ENCODE measurements around the gene PCNX2.

DNA sequence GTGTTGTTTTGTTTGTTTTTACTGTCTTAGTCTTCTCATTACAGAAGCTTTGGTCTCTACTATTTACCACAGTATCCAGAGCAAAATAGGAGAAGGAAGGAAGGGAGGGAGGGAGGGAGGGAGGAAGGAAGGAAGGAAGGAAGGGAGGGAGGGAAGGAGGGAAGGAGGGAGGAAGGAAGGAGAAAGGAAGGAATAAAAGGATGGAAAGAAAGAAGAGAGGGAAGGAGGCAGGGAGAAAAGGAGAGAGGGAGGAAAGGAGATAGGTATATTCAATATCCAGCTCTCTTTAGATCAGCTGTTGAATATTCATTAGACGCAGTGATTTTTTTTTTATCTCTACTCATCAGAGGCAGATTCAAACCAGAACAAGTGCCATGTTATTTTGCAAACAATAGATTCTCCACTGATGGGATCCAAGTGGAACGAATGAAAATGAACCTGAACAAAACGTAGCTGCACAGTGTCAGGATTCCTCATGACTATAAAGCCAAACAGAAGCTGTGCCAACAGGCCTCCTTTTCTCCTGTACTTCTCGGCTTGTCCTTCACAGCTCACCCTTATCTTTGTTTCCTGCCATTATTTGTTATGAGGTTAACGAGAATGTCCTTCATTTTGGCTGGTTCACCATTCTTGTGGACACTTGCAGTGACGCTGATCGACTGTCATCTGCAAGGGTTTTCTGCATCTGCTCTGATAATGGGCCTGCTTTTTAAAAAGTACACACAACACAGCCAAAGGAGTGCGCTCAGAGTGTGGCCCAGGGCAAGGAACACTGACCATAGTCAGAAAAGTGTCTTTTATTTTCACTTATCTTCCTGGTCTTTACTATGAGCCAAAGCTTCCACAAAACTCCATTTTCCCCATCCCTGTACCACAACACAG is 352.9 kb downstream of the PCNX2 start:
- TF ChIP-seq, protein P1, sequence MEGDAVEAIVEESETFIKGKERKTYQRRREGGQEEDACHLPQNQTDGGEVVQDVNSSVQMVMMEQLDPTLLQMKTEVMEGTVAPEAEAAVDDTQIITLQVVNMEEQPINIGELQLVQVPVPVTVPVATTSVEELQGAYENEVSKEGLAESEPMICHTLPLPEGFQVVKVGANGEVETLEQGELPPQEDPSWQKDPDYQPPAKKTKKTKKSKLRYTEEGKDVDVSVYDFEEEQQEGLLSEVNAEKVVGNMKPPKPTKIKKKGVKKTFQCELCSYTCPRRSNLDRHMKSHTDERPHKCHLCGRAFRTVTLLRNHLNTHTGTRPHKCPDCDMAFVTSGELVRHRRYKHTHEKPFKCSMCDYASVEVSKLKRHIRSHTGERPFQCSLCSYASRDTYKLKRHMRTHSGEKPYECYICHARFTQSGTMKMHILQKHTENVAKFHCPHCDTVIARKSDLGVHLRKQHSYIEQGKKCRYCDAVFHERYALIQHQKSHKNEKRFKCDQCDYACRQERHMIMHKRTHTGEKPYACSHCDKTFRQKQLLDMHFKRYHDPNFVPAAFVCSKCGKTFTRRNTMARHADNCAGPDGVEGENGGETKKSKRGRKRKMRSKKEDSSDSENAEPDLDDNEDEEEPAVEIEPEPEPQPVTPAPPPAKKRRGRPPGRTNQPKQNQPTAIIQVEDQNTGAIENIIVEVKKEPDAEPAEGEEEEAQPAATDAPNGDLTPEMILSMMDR (IDR thresholded peaks at IDR 0.05) = no peak
- no peak for TF ChIP-seq POLR2A (IDR thresholded peaks at IDR 0.05)

All from testis (tissue), 2 donors.